ENCODE measurements around the gene DHRS9. TPM values are rescaled to one million over a fixed set of nuclear protein-coding genes. Genes with fewer than 3 reads are reported as not detected.

DHRS9 gene
- total and polyA plus RNA-seq, 9 of the 15 experiments (the other 6 are each of a cell fraction or from before 2014, with no cell fraction given) = 0.27 to 1.7 (median 0.69) TPM

DNA sequence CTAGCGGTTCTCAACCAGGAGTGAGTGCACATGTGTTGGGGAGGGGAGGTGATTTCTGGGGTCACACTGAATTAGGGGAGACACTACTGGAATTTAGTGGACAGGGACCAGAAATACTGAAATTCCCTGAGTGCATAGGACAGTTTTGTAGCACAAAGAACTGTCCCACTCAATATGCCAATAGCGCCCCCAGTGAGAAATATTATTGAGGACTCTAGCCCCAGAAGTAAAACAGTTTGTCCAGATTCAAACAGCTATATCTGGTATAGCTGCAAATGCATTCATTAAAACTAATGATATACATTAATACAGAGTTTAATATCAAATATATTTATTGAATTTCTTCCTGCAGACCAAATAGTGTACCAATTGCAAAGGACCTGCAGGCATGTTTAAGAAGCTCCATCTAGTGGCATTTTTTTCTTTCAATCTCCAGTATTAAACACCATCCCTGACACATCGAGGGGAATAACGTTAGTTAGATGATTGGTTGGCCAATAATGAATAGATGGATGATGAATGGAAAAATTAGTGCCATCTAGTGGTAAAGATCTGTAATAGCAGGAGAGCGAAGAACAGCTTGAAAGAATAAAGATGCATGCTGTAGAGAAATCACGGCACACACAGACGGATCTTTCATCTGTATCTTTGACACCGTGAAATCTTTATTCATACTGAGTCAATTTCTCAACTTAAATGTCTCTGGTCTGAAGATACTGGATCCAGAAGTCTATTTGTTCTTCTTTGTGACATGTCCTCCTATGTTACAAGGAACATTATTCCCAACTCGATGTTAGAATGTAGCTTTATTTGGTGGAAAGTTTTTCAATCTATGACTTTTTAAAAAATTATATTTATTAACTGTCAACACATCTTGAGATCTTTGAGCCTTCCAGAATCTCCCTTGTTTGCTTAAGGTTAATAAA lies 62.5 kb downstream of the DHRS9 start (continued):
- TF ChIP-seq PML (IDR thresholded peaks at IDR 0.05; ENCODE audit: low read length) (no peak), ZFX (CRISPR knock-in tag; IDR thresholded peaks at IDR 0.05) (no peak), NELFE (IDR thresholded peaks at IDR 0.05; ENCODE audit: insufficient read depth, insufficient read length) (no peak), ZFPM2 (CRISPR knock-in tag; IDR thresholded peaks at IDR 0.05) (no peak), ZNF449 (CRISPR knock-in tag; IDR thresholded peaks at IDR 0.05) (no peak), ZNF24 (IDR thresholded peaks at IDR 0.05) (no peak), MAX (CRISPR knock-in tag; IDR thresholded peaks at IDR 0.05) (no peak), DMBX1 (CRISPR knock-in tag; IDR thresholded peaks at IDR 0.05; ENCODE audit: borderline replicate concordance) (no peak), LCOR (CRISPR knock-in tag; IDR thresholded peaks at IDR 0.05) (0 out of 2 replicates have a peak, but pooled peaks have one; percentile 21), MEIS2 (IDR thresholded peaks at IDR 0.05; ENCODE audit: partially characterized antibody) (peak; percentile 32), TRIM28 (IDR thresholded peaks at IDR 0.05) (no peak), SIX5 (IDR thresholded peaks at IDR 0.05; ENCODE audit: borderline replicate concordance in 1 of 2, insufficient read depth in 1 of 2, low read depth in 1 of 2, low read length in 2 of 2) (no peak), RHOXF2B (CRISPR knock-in tag; conservative IDR thresholded peaks at IDR 0.05) (no peak), POLR2G (IDR thresholded peaks at IDR 0.05; ENCODE audit: low read depth, low read length) (no peak), RBM14 (IDR thresholded peaks at IDR 0.05; ENCODE audit: borderline replicate concordance, insufficient read depth, low read depth, low read length) (no peak), MAFF (IDR thresholded peaks at IDR 0.05; ENCODE audit: low read length) (no peak), KLF6 (CRISPR knock-in tag; IDR thresholded peaks at IDR 0.05; ENCODE audit: borderline replicate concordance) (no peak)
- TF ChIP-seq, protein P1, sequence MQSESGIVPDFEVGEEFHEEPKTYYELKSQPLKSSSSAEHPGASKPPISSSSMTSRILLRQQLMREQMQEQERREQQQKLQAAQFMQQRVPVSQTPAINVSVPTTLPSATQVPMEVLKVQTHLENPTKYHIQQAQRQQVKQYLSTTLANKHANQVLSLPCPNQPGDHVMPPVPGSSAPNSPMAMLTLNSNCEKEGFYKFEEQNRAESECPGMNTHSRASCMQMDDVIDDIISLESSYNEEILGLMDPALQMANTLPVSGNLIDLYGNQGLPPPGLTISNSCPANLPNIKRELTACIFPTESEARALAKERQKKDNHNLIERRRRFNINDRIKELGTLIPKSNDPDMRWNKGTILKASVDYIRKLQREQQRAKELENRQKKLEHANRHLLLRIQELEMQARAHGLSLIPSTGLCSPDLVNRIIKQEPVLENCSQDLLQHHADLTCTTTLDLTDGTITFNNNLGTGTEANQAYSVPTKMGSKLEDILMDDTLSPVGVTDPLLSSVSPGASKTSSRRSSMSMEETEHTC (IDR thresholded peaks at IDR 0.05) = no peak
- TF ChIP-seq, protein P2, sequence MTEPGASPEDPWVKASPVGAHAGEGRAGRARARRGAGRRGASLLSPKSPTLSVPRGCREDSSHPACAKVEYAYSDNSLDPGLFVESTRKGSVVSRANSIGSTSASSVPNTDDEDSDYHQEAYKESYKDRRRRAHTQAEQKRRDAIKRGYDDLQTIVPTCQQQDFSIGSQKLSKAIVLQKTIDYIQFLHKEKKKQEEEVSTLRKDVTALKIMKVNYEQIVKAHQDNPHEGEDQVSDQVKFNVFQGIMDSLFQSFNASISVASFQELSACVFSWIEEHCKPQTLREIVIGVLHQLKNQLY (CRISPR knock-in tag; conservative IDR thresholded peaks at IDR 0.05) = no peak
- TF ChIP-seq, protein P3, sequence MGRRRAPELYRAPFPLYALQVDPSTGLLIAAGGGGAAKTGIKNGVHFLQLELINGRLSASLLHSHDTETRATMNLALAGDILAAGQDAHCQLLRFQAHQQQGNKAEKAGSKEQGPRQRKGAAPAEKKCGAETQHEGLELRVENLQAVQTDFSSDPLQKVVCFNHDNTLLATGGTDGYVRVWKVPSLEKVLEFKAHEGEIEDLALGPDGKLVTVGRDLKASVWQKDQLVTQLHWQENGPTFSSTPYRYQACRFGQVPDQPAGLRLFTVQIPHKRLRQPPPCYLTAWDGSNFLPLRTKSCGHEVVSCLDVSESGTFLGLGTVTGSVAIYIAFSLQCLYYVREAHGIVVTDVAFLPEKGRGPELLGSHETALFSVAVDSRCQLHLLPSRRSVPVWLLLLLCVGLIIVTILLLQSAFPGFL (CRISPR knock-in tag; IDR thresholded peaks at IDR 0.05) = no peak
